ENCODE data around the gene FBN3. TPM values are rescaled to one million over a fixed set of nuclear protein-coding genes. Genes with fewer than 3 reads are reported as not detected.
"Not testable (repeated sequence)": the region's sequence is repeated elsewhere in the genome, so short reads cannot be mapped to it uniquely, and the experiment has no call there.

Gene FBN3
- polyA plus RNA-seq, 1 donor (not counting 4 experiments of a cell fraction or from before 2014, with no cell fraction given) = not detected

- peak; percentile 56 for FAIRE-seq
Observed at GRCh38 chr19:8158411-8159074, 9.2 kb upstream of the FBN3 start.

GRCh38 chr19:8155318-8155717 is 5.9 kb upstream of the FBN3 start:
- dilution Hi-C loops (cut with MboI; ENCODE audit: extremely low pct_ligation_motif_present, low sequenced_read_pairs) = no loop called here
- Histone ChIP-seq H3K27ac (ENCODE audit: control insufficient read depth, insufficient read depth, low read length) (no peak overlapping the region), H3K4me1 (ENCODE audit: control insufficient read depth, extremely low read depth, insufficient read depth, low read length) (peaks cover 10% of the 10 kb centered on the region), H3K4me3 (ENCODE audit: control insufficient read depth in 2 of 3, extremely low read depth in 1 of 3, insufficient read depth in 2 of 3, low read depth in 1 of 3, low read length in 3 of 3) (no peak overlapping the region), H4K20me1 (ENCODE audit: control insufficient read depth, extremely low read depth, insufficient read depth, low read length) (no peaks in the 10 kb centered on the region), H3K9me1 (ENCODE audit: control insufficient read depth, extremely low read depth, insufficient read depth, low read length) (no peaks in the 10 kb centered on the region), H3K9me3 (ENCODE audit: control insufficient read depth, low read depth, low read length) (no peaks in the 10 kb centered on the region), H3K36me3 (ENCODE audit: control insufficient read depth in 2 of 2, extremely low read depth in 1 of 2, insufficient read depth in 2 of 2, low read length in 2 of 2) (no peaks in the 10 kb centered on the region), H3K9ac (ENCODE audit: control insufficient read depth, extremely low read depth, insufficient read depth, low read length) (no peak overlapping the region), H3K27me3 (ENCODE audit: control insufficient read depth, extremely low read depth, insufficient read depth, low read length) (peaks cover 17% of the 10 kb centered on the region), H2AFZ (ENCODE audit: control insufficient read depth, low read length) (no peak overlapping the region), H3K4me2 (ENCODE audit: control insufficient read depth, extremely low read depth, insufficient read depth, low read depth, low read length) (no peak overlapping the region), H3K79me2 (ENCODE audit: control insufficient read depth, insufficient read depth, low read length) (no peaks in the 10 kb centered on the region)
- TF ChIP-seq CTCF (optimal IDR thresholded peaks at IDR 0.05 in 1 of 3, IDR thresholded peaks at IDR 0.05 in 1 of 3, conservative IDR thresholded peaks at IDR 0.05 in 1 of 3; ENCODE audit: extremely low read depth in 1 of 3, insufficient read depth in 2 of 3, low read length in 3 of 3) = no peak
- TF ChIP-seq EZH2 (IDR thresholded peaks at IDR 0.05; ENCODE audit: low read length) = no peak
- FAIRE-seq (no peak), DNase-seq (ENCODE audit: low read depth, low spot score) (no peak)

More at GRCh38 chr19:8158411-8159074, 9.2 kb upstream of the FBN3 start:
- H3K4me2 ChIP-seq (ENCODE audit: control insufficient read depth, extremely low read depth, insufficient read depth, low read depth, low read length) = no peak overlapping the region
- no peaks in the 10 kb centered on the region for H3K79me2 ChIP-seq (ENCODE audit: control insufficient read depth, insufficient read depth, low read length)
- H3K9ac ChIP-seq (ENCODE audit: control insufficient read depth, extremely low read depth, insufficient read depth, low read length) = no peak overlapping the region
- no peak overlapping the region for H2AFZ ChIP-seq (ENCODE audit: control insufficient read depth, low read length)
- dilution Hi-C loops (cut with MboI; ENCODE audit: extremely low pct_ligation_motif_present, low sequenced_read_pairs) = no loop called here
- H3K36me3 ChIP-seq (ENCODE audit: control insufficient read depth in 2 of 2, extremely low read depth in 1 of 2, insufficient read depth in 2 of 2, low read length in 2 of 2) = no peaks in the 10 kb centered on the region
- H3K27ac ChIP-seq (ENCODE audit: control insufficient read depth, insufficient read depth, low read length) = no peak overlapping the region
- H3K9me1 ChIP-seq (ENCODE audit: control insufficient read depth, extremely low read depth, insufficient read depth, low read length) = no peaks in the 10 kb centered on the region
- H3K4me3 ChIP-seq (ENCODE audit: control insufficient read depth in 2 of 3, extremely low read depth in 1 of 3, insufficient read depth in 2 of 3, low read depth in 1 of 3, low read length in 3 of 3) = no peak overlapping the region
- no peak for DNase-seq (ENCODE audit: low read depth, low spot score)
- H3K4me1 ChIP-seq (ENCODE audit: control insufficient read depth, extremely low read depth, insufficient read depth, low read length) = peaks cover 10% of the 10 kb centered on the region
- no peaks in the 10 kb centered on the region for H3K9me3 ChIP-seq (ENCODE audit: control insufficient read depth, low read depth, low read length)
- TF ChIP-seq CTCF (optimal IDR thresholded peaks at IDR 0.05 in 1 of 3, IDR thresholded peaks at IDR 0.05 in 1 of 3, conservative IDR thresholded peaks at IDR 0.05 in 1 of 3; ENCODE audit: extremely low read depth in 1 of 3, insufficient read depth in 2 of 3, low read length in 3 of 3) (peak; percentile 72 to 83 (median 82)), EZH2 (IDR thresholded peaks at IDR 0.05; ENCODE audit: low read length) (no peak)
- H3K27me3 ChIP-seq (ENCODE audit: control insufficient read depth, extremely low read depth, insufficient read depth, low read length) = no peaks in the 10 kb centered on the region
- H4K20me1 ChIP-seq (ENCODE audit: control insufficient read depth, extremely low read depth, insufficient read depth, low read length) = no peaks in the 10 kb centered on the region

GRCh38 chr19:8154014-8154413 is 4.6 kb upstream of the FBN3 start:
- H3K4me1 ChIP-seq (ENCODE audit: control insufficient read depth, extremely low read depth, insufficient read depth, low read length); H3K36me3 ChIP-seq (ENCODE audit: control insufficient read depth in 2 of 2, extremely low read depth in 1 of 2, insufficient read depth in 2 of 2, low read length in 2 of 2); dilution Hi-C loops (cut with MboI; ENCODE audit: extremely low pct_ligation_motif_present, low sequenced_read_pairs); H4K20me1 ChIP-seq (ENCODE audit: control insufficient read depth, extremely low read depth, insufficient read depth, low read length); DNase-seq (ENCODE audit: low read depth, low spot score); H3K79me2 ChIP-seq (ENCODE audit: control insufficient read depth, insufficient read depth, low read length); H3K9ac ChIP-seq (ENCODE audit: control insufficient read depth, extremely low read depth, insufficient read depth, low read length); H2AFZ ChIP-seq (ENCODE audit: control insufficient read depth, low read length); H3K9me3 ChIP-seq (ENCODE audit: control insufficient read depth, low read depth, low read length); H3K4me2 ChIP-seq (ENCODE audit: control insufficient read depth, extremely low read depth, insufficient read depth, low read depth, low read length); H3K9me1 ChIP-seq (ENCODE audit: control insufficient read depth, extremely low read depth, insufficient read depth, low read length); H3K4me3 ChIP-seq (ENCODE audit: control insufficient read depth in 2 of 3, extremely low read depth in 1 of 3, insufficient read depth in 2 of 3, low read depth in 1 of 3, low read length in 3 of 3); H3K27ac ChIP-seq (ENCODE audit: control insufficient read depth, insufficient read depth, low read length); FAIRE-seq: not testable (repeated sequence)
- peaks cover 25% of the 10 kb centered on the region for H3K27me3 ChIP-seq (ENCODE audit: control insufficient read depth, extremely low read depth, insufficient read depth, low read length)

Data from keratinocyte (primary cell).